ENCODE results near the gene PLEKHG1. TPM values are rescaled to one million over a fixed set of nuclear protein-coding genes. Genes with fewer than 3 reads are reported as not detected.

PLEKHG1 gene
- total and polyA plus RNA-seq, 2 experiments from 2014 or later = 0.89 to 2.5 TPM

- Histone ChIP-seq H3K27ac (ENCODE audit: low read depth) (no peak overlapping the region), H3K4me2 (no peak overlapping the region), H4K20me1 (replicated peaks; ENCODE audit: insufficient read depth) (no peaks in the 10 kb centered on the region), H3K9me2 (ENCODE audit: insufficient read depth) (no peaks in the 10 kb centered on the region), H3K79me2 (replicated peaks; ENCODE audit: insufficient read depth) (no peaks in the 10 kb centered on the region), H3K4me3 (no peak overlapping the region), H3K4me1 (ENCODE audit: insufficient read depth) (no peaks in the 10 kb centered on the region), H3K27me3 (ENCODE audit: insufficient read depth) (no peaks in the 10 kb centered on the region), H2AFZ (no peak overlapping the region), H3F3A (replicated peaks; ENCODE audit: low read depth) (no peaks in the 10 kb centered on the region), H3K36me3 (ENCODE audit: insufficient read depth) (no peaks in the 10 kb centered on the region)
- Mint-ChIP-seq H3K36me3 (ENCODE audit: low read depth) (no peaks in the 10 kb centered on the region), H3K27ac (no peak overlapping the region), H3K4me1 (peaks cover 11% of the 10 kb centered on the region), H3K27me3 (ENCODE audit: insufficient read depth, low read depth, poor library complexity) (peaks cover 1% of the 10 kb centered on the region), H3K9me3 (no peaks in the 10 kb centered on the region), H3K4me3 (no peak overlapping the region)
- no peak for TF ChIP-seq EZH2phosphoT487 (IDR thresholded peaks at IDR 0.05; ENCODE audit: unreplicated experiment)
- TF ChIP-seq ETS1 (IDR thresholded peaks at IDR 0.05) = no peak
- TF ChIP-seq ZNF462 (CRISPR knock-in tag; IDR thresholded peaks at IDR 0.05) = no peak
- TF ChIP-seq CTCF (conservative IDR thresholded peaks at IDR 0.05; ENCODE audit: low read depth in 2 of 2) = no peak
- no peak for TF ChIP-seq STAT1 (IDR thresholded peaks at IDR 0.05; ENCODE audit: unreplicated experiment)
- no peak for TF ChIP-seq NANOG (IDR thresholded peaks at IDR 0.05; ENCODE audit: borderline replicate concordance)
- no peak for TF ChIP-seq ZNF331 (CRISPR knock-in tag; IDR thresholded peaks at IDR 0.05; ENCODE audit: low read depth)
- no peak for TF ChIP-seq JUNB (IDR thresholded peaks at IDR 0.05; ENCODE audit: unreplicated experiment)
- TF ChIP-seq ZNF114 (CRISPR knock-in tag; IDR thresholded peaks at IDR 0.05) = no peak
- no peak for TF ChIP-seq CREB1 (CRISPR knock-in tag; IDR thresholded peaks at IDR 0.05; ENCODE audit: low read depth)
- no peak for TF ChIP-seq EZH2 (IDR thresholded peaks at IDR 0.05; ENCODE audit: low read depth, unreplicated experiment)
- no peak for ATAC-seq
- DNase-seq (ENCODE audit: low spot score) = no peak
These were observed 37.6 kb downstream of the PLEKHG1 start for GRCh38 chr6:150637266-150637665.
